Endodermal cell (in vitro differentiated cells): ENCODE measurements around the gene ERGIC2. TPM values are rescaled to one million over a fixed set of nuclear protein-coding genes. Genes with fewer than 3 reads are reported as not detected.

Experiments used
- DNase-seq: peaks from one replicate; pipeline ENCODE4 v3.0.0-alpha.2; 2017
- H3K27ac ChIP-seq: 2 replicates; pipeline ENCODE4 v1.5.1; 2013; ENCODE audit warnings: mild to moderate bottlenecking, low read depth, low read length, moderate library complexity
- H3K27me3 ChIP-seq: 2 replicates; pipeline ENCODE4 v1.6.1; 2013; ENCODE audit warnings: mild to moderate bottlenecking, low read length, moderate library complexity; ENCODE audit not compliant: insufficient read depth, control insufficient read depth, poor library complexity, severe bottlenecking
- H3K36me3 ChIP-seq: 2 replicates; pipeline ENCODE4 v1.7.0; 2013; ENCODE audit warnings: mild to moderate bottlenecking, low read length, moderate library complexity; ENCODE audit not compliant: control insufficient read depth, insufficient read depth
- H3K4me1 ChIP-seq: one replicate; pipeline ENCODE4 v1.7.0; 2013; ENCODE audit warnings: low read length; ENCODE audit not compliant: control insufficient read depth, insufficient read depth
- H3K4me3 ChIP-seq: 2 replicates; pipeline ENCODE4 v1.5.1; 2013; ENCODE audit warnings: mild to moderate bottlenecking, low read length, moderate library complexity
- H3K9ac ChIP-seq: 2 replicates; pipeline ENCODE4 v1.6.1; 2013; ENCODE audit warnings: mild to moderate bottlenecking, low read length, moderate library complexity; ENCODE audit not compliant: poor library complexity, severe bottlenecking; ENCODE audit errors: extremely low read depth
- H3K9me3 ChIP-seq: 2 replicates; pipeline ENCODE4 v1.6.1; 2013; ENCODE audit warnings: mild to moderate bottlenecking, low read length, moderate library complexity; ENCODE audit not compliant: control insufficient read depth
- H3K27ac Mint-ChIP-seq: 2 replicates; pipeline ENCODE4 v1.8.0; 2020; ENCODE audit warnings: mixed read lengths
- H3K27me3 Mint-ChIP-seq: 2 replicates; pipeline ENCODE4 v1.8.0; 2021; ENCODE audit warnings: mild to moderate bottlenecking, mixed read lengths; ENCODE audit not compliant: insufficient read depth
- H3K36me3 Mint-ChIP-seq: 2 replicates; pipeline ENCODE4 v1.8.0; 2020; ENCODE audit warnings: low read depth, mixed read lengths
- H3K4me1 Mint-ChIP-seq: 2 replicates; pipeline ENCODE4 v1.8.0; 2020; ENCODE audit warnings: mixed read lengths
- H3K4me3 Mint-ChIP-seq: 2 replicates; pipeline ENCODE4 v1.8.0; 2020; ENCODE audit warnings: mild to moderate bottlenecking, moderate library complexity, mixed read lengths
- H3K9me3 Mint-ChIP-seq: 2 replicates; pipeline ENCODE4 v1.8.0; 2020; ENCODE audit warnings: mild to moderate bottlenecking, mixed read lengths
- WGBS, 2 experiments: methylation state at CpG; one replicate each; pipeline versions ENCODE4 v1.1.5 to v1.1.7; 2013; ENCODE audit warnings: missing lambda C conversion rate in 2 of 2, mixed read lengths in 1 of 2; ENCODE audit not compliant: insufficient coverage in 1 of 2, insufficient read length in 1 of 2; 5-methylcytosine and 5-hydroxymethylcytosine counted together
- total RNA-seq, 2 donors: library from RNA; stranded (reverse); fragmentation: NEBNext Ultra II Directional in 1 of 2; extraction: Animal tissue kit (Norgen Biotek cat#: 25700) in 1 of 2; gene quantifications; 2 replicates in 1 of 2; 3 replicates in 1 of 2; pipeline ENCODE4 v1.2.1, GENCODE V29; 2021
- TF ChIP-seq, protein P1 (sequence below): fragments of 200-600 bp; sonication (generic); conservative IDR thresholded peaks from 2 replicates; pipeline ENCODE4 v1.5.0; 2021; ENCODE audit warnings: antibody characterized with exemption, mild to moderate bottlenecking

ERGIC2 gene
- total RNA-seq, 2 donors from 2014 or later = 101 to 170 TPM

DNA sequence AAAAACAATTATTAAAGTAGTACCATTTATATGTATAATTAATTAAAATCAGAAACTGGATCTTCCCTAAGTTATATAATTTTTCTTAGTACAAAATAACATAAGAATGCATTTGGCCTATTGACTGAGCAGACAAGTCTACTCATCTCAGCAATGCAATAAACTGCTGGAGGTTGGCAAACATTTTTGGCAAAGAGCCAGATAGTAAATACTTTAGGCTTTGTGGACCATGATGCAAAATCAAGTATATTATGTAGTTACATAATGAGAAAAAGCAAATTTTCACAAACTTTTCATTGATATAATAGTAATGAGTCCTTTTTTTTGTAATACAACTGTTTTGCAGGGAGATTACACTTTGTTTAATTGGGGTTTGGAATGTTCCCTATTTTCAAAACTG lies 30.9 kb downstream of the ERGIC2 start:
- H3K27ac ChIP-seq = no peak overlapping the region
- H3K27me3 ChIP-seq = no peaks in the 10 kb centered on the region
- no peaks in the 10 kb centered on the region for H3K9me3 ChIP-seq
- H3K9ac ChIP-seq = no peak overlapping the region
- H3K4me3 ChIP-seq = no peak overlapping the region
- Mint-ChIP-seq H3K9me3 (no peaks in the 10 kb centered on the region), H3K4me3 (no peak overlapping the region), H3K4me1 (no peaks in the 10 kb centered on the region), H3K27me3 (no peaks in the 10 kb centered on the region), H3K36me3 (peaks cover 50% of the 10 kb centered on the region), H3K27ac (no peak overlapping the region)
- H3K4me1 ChIP-seq = no peaks in the 10 kb centered on the region
- DNase-seq = no peak
- TF ChIP-seq, protein P1, sequence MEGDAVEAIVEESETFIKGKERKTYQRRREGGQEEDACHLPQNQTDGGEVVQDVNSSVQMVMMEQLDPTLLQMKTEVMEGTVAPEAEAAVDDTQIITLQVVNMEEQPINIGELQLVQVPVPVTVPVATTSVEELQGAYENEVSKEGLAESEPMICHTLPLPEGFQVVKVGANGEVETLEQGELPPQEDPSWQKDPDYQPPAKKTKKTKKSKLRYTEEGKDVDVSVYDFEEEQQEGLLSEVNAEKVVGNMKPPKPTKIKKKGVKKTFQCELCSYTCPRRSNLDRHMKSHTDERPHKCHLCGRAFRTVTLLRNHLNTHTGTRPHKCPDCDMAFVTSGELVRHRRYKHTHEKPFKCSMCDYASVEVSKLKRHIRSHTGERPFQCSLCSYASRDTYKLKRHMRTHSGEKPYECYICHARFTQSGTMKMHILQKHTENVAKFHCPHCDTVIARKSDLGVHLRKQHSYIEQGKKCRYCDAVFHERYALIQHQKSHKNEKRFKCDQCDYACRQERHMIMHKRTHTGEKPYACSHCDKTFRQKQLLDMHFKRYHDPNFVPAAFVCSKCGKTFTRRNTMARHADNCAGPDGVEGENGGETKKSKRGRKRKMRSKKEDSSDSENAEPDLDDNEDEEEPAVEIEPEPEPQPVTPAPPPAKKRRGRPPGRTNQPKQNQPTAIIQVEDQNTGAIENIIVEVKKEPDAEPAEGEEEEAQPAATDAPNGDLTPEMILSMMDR = no peak
- H3K36me3 ChIP-seq = peaks cover 71% of the 10 kb centered on the region

DNA sequence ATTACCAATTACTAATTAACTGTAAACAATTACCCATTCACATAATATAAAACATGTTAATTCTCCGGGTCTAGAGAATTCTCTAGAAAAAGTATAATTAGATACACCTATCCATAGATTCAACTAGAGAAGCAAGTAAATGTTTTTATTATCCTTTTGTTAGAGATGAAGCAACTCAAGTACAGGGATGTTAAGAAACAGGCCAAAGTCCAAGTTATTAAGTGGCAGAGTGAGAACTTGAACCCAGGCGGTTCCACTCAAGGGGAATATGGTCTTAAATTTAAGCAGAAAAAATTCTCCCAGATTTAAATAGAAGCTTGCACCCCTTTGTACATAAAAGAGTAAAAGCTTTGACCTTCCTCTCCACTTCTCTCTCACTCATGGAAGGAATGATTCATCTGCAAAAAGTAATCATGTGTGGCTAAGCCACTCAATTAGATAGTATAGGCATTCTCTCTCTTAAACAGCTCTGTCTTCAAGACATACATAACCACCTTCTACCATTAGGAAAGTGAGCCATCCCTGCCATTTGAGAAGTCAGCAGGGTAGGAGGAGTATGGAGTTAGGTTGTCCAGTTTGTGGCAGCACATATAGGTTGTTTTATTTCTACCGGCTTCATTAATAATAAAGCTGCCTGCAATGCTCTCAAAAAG lies 34.1 kb downstream of the ERGIC2 start:
- H3K36me3 ChIP-seq = peaks cover 73% of the 10 kb centered on the region
- WGBS, 2 experiments = 98 to 100% methylated on average over 2 to 3 of the region's 3 CpGs
- peaks cover 61% of the 10 kb centered on the region for H3K36me3 Mint-ChIP-seq

GRCh38 chr12:29343022-29343799 lies 37.8 kb downstream of the ERGIC2 start:
- Mint-ChIP-seq H3K27me3 (no peaks in the 10 kb centered on the region), H3K9me3 (no peaks in the 10 kb centered on the region), H3K27ac (no peak overlapping the region), H3K4me3 (no peak overlapping the region), H3K4me1 (no peaks in the 10 kb centered on the region), H3K36me3 (peaks cover 73% of the 10 kb centered on the region)
- peaks cover 93% of the 10 kb centered on the region for H3K36me3 ChIP-seq
- no peak for DNase-seq
- no peaks in the 10 kb centered on the region for H3K4me1 ChIP-seq
- WGBS, 2 experiments = 100% methylated on average over 1 of the region's 2 CpGs
- no peaks in the 10 kb centered on the region for H3K9me3 ChIP-seq
- no peak overlapping the region for H3K27ac ChIP-seq
- H3K9ac ChIP-seq = no peak overlapping the region
- no peak overlapping the region for H3K4me3 ChIP-seq
- TF ChIP-seq, protein P1 = no peak
- H3K27me3 ChIP-seq = no peaks in the 10 kb centered on the region

More for the DNA sequence above, 34.1 kb downstream of the ERGIC2 start:
- H3K9me3 Mint-ChIP-seq = no peaks in the 10 kb centered on the region
- H3K27ac ChIP-seq = no peak overlapping the region
- no peaks in the 10 kb centered on the region for H3K27me3 ChIP-seq
- TF ChIP-seq, protein P1 = no peak
- H3K9me3 ChIP-seq = no peaks in the 10 kb centered on the region
- H3K4me1 ChIP-seq = no peaks in the 10 kb centered on the region
- H3K4me1 Mint-ChIP-seq = no peaks in the 10 kb centered on the region
- no peak overlapping the region for H3K27ac Mint-ChIP-seq
- H3K4me3 ChIP-seq = no peak overlapping the region
- no peak for DNase-seq
- no peak overlapping the region for H3K4me3 Mint-ChIP-seq
- no peaks in the 10 kb centered on the region for H3K27me3 Mint-ChIP-seq
- H3K9ac ChIP-seq = no peak overlapping the region
